Activated CD4-positive, alpha-beta T cell treated with anti-CD3 and anti-CD28 coated beads for 36 hours (primary cell): ENCODE data around the gene SLC5A11. TPM values are rescaled to one million over a fixed set of nuclear protein-coding genes. Genes with fewer than 3 reads are reported as not detected.
"Not testable (repeated sequence)": the region's sequence is repeated elsewhere in the genome, so short reads cannot be mapped to it uniquely, and the experiment has no call there.

Experiments used
- ATAC-seq: fragments of 200-7000 bp; cut with Tn5 transposase; one replicate; pipeline ENCODE4 v1.10.0; 2021; ENCODE audit warnings: mild to moderate bottlenecking, moderate library complexity
- CTCF ChIA-PET: fragments of 350-600 bp; sonication (Branson Sonifier 250); formaldehyde crosslinking; loops from one replicate; lab custom pipeline; 2021; ENCODE audit warnings: antibody characterized with exemption; lab: Charles Lee
- POLR2A ChIA-PET: fragments of 350-600 bp; sonication (Branson Sonifier 250); formaldehyde crosslinking; loops from one replicate; lab custom pipeline; 2021; ENCODE audit warnings: antibody characterized with exemption, inconsistent platforms; lab: Charles Lee
- DNase-seq: peaks from one replicate; pipeline ENCODE4 v3.0.0-alpha.2; 2020
- H3K27ac Mint-ChIP-seq: one replicate; pipeline ENCODE4 v1.8.0; 2021; ENCODE audit warnings: mixed read lengths
- H3K27me3 Mint-ChIP-seq: one replicate; pipeline ENCODE4 v1.8.0; 2021; ENCODE audit warnings: mixed read lengths
- H3K36me3 Mint-ChIP-seq: one replicate; pipeline ENCODE4 v1.8.0; 2021; ENCODE audit warnings: low read depth, mixed read lengths
- H3K4me1 Mint-ChIP-seq: one replicate; pipeline ENCODE4 v1.8.0; 2021; ENCODE audit warnings: mixed read lengths
- H3K4me3 Mint-ChIP-seq: one replicate; pipeline ENCODE4 v1.8.0; 2021; ENCODE audit warnings: mild to moderate bottlenecking, moderate library complexity, mixed read lengths
- H3K9me3 Mint-ChIP-seq: one replicate; pipeline ENCODE4 v1.8.0; 2021; ENCODE audit warnings: low read depth, mixed read lengths
- intact Hi-C, 2 experiments: fragments of 100-400 bp; cut with DNase I in 1 of 2; cut with micrococcal nuclease in 1 of 2; formaldehyde crosslinking; loops; one replicate each; pipeline versions ENCODE4 v1.14.2 to v1.15.1; 2022 to 2024; cut with DNase I, micrococcal nuclease
- total RNA-seq, 2 experiments: library from RNA; stranded (reverse); gene quantifications; one replicate each; pipeline ENCODE4 v1.2.3, GENCODE V29; 2021

The SLC5A11 gene
- total RNA-seq, 2 experiments from 2014 or later: not detected

GRCh38 chr16:24869033-24869432 is 23.3 kb downstream of the SLC5A11 start:
- ChIA-PET POLR2A (no interaction called here), CTCF (no interaction called here)
- Mint-ChIP-seq H3K27me3 (peaks cover 4% of the 10 kb centered on the region), H3K4me3 (no peak overlapping the region), H3K36me3 (peaks cover 3% of the 10 kb centered on the region), H3K4me1 (no peaks in the 10 kb centered on the region), H3K9me3 (peaks cover 7% of the 10 kb centered on the region), H3K27ac (no peak overlapping the region)
- intact Hi-C loops: no loop called here
- DNase-seq (no peak), ATAC-seq (no peak)

GRCh38 chr16:24871891-24872290 is 26.1 kb downstream of the SLC5A11 start:
- Mint-ChIP-seq H3K4me1 (no peaks in the 10 kb centered on the region), H3K9me3 (no peaks in the 10 kb centered on the region), H3K4me3 (no peak overlapping the region), H3K36me3 (no peaks in the 10 kb centered on the region), H3K27ac (no peak overlapping the region), H3K27me3 (peaks cover 2% of the 10 kb centered on the region)
- POLR2A ChIA-PET: no interaction called here
- ATAC-seq (no peak), DNase-seq (no peak)
- intact Hi-C loops: no loop called here
- CTCF ChIA-PET: no interaction called here

GRCh38 chr16:24873028-24873427 is 27.3 kb downstream of the SLC5A11 start:
- intact Hi-C loops: no loop called here
- Mint-ChIP-seq H3K27ac (no peak overlapping the region), H3K9me3 (no peaks in the 10 kb centered on the region), H3K36me3 (no peaks in the 10 kb centered on the region), H3K27me3 (peaks cover 2% of the 10 kb centered on the region), H3K4me1 (no peaks in the 10 kb centered on the region), H3K4me3 (no peak overlapping the region)
- POLR2A ChIA-PET: no interaction called here
- CTCF ChIA-PET: no interaction called here
- no peak for DNase-seq
- no peak for ATAC-seq

GRCh38 chr16:24875466-24875865 is 29.7 kb downstream of the SLC5A11 start:
- DNase-seq (no peak), ATAC-seq (no peak)
- Mint-ChIP-seq H3K9me3 (no peaks in the 10 kb centered on the region), H3K4me1 (no peaks in the 10 kb centered on the region), H3K36me3 (no peaks in the 10 kb centered on the region), H3K27ac (no peak overlapping the region), H3K4me3 (no peak overlapping the region), H3K27me3 (peaks cover 2% of the 10 kb centered on the region)
- CTCF ChIA-PET: interaction anchor here (0.7 kb wide), 1 partner anchor 859 kb away, joined by 3 read pairs; no protein-coding TSS in a partner anchor
- POLR2A ChIA-PET: no interaction called here
- intact Hi-C loops: no loop called here

GRCh38 chr16:24876231-24876630 is 30.5 kb downstream of the SLC5A11 start:
- no peak overlapping the region for H3K27ac Mint-ChIP-seq
- H3K36me3 Mint-ChIP-seq: no peaks in the 10 kb centered on the region
- no peaks in the 10 kb centered on the region for H3K9me3 Mint-ChIP-seq
- no peak overlapping the region for H3K4me3 Mint-ChIP-seq
- no peaks in the 10 kb centered on the region for H3K4me1 Mint-ChIP-seq
- peaks cover 2% of the 10 kb centered on the region for H3K27me3 Mint-ChIP-seq
- intact Hi-C loops: no loop called here
- ChIA-PET CTCF (no interaction called here), POLR2A (no interaction called here)
- DNase-seq (no peak), ATAC-seq (no peak)

GRCh38 chr16:24879684-24880083 is 33.9 kb downstream of the SLC5A11 start:
- CTCF ChIA-PET: no interaction called here
- intact Hi-C loops: no loop called here
- no peaks in the 10 kb centered on the region for H3K4me1 Mint-ChIP-seq
- no peak overlapping the region for H3K4me3 Mint-ChIP-seq
- no peaks in the 10 kb centered on the region for H3K36me3 Mint-ChIP-seq
- ATAC-seq (no peak), DNase-seq (no peak)
- H3K27me3 Mint-ChIP-seq: no peaks in the 10 kb centered on the region
- POLR2A ChIA-PET: no interaction called here
- no peak overlapping the region for H3K27ac Mint-ChIP-seq
- H3K9me3 Mint-ChIP-seq: no peaks in the 10 kb centered on the region

- Mint-ChIP-seq H3K4me3 (no peak overlapping the region), H3K27me3 (no peaks in the 10 kb centered on the region), H3K36me3 (no peaks in the 10 kb centered on the region), H3K9me3 (peaks cover 8% of the 10 kb centered on the region), H3K4me1 (no peaks in the 10 kb centered on the region), H3K27ac (no peak overlapping the region)
- CTCF ChIA-PET: no interaction called here
- no peak for ATAC-seq
- POLR2A ChIA-PET: no interaction called here
- intact Hi-C loops: no loop called here
- no peak for DNase-seq
Observed at GRCh38 chr16:24883714-24884151, 38.0 kb downstream of the SLC5A11 start.

GRCh38 chr16:24887472-24887871 is 41.7 kb downstream of the SLC5A11 start:
- POLR2A ChIA-PET: no interaction called here

GRCh38 chr16:24890746-24891145 is 45.0 kb downstream of the SLC5A11 start:
- Mint-ChIP-seq H3K9me3 (peaks cover 8% of the 10 kb centered on the region), H3K4me3 (no peak overlapping the region), H3K36me3 (no peaks in the 10 kb centered on the region), H3K27ac (no peak overlapping the region), H3K4me1 (no peaks in the 10 kb centered on the region), H3K27me3 (peaks cover 11% of the 10 kb centered on the region)
- ChIA-PET POLR2A (no interaction called here), CTCF (interaction anchor here (0.7 kb wide), 1 partner anchor 372 kb away, joined by 3 read pairs; no protein-coding TSS in a partner anchor)
- ATAC-seq (no peak), DNase-seq (no peak)
- intact Hi-C loops: no loop called here

More at GRCh38 chr16:24887472-24887871, 41.7 kb downstream of the SLC5A11 start:
- Mint-ChIP-seq H3K4me1 (no peaks in the 10 kb centered on the region), H3K27ac (no peak overlapping the region), H3K9me3 (peaks cover 8% of the 10 kb centered on the region), H3K36me3 (no peaks in the 10 kb centered on the region), H3K4me3 (no peak overlapping the region), H3K27me3 (peaks cover 9% of the 10 kb centered on the region)
- DNase-seq (no peak), ATAC-seq (no peak)
- CTCF ChIA-PET: interaction anchor here (0.8 kb wide), 1 partner anchor 239 kb away, joined by 3 read pairs; no protein-coding TSS in a partner anchor
- intact Hi-C loops: no loop called here

GRCh38 chr16:24896439-24896838 is 50.7 kb downstream of the SLC5A11 start:
- CTCF ChIA-PET: interaction anchor here (0.6 kb wide), 1 partner anchor 46 kb away, joined by 3 read pairs; no protein-coding TSS in a partner anchor
- DNase-seq: no peak
- Mint-ChIP-seq H3K36me3 (no peaks in the 10 kb centered on the region), H3K27me3 (peaks cover 7% of the 10 kb centered on the region), H3K4me3 (no peak overlapping the region), H3K4me1 (no peaks in the 10 kb centered on the region), H3K9me3 (no peaks in the 10 kb centered on the region), H3K27ac (no peak overlapping the region)
- POLR2A ChIA-PET: no interaction called here
- intact Hi-C loops: no loop called here
- ATAC-seq: no peak

GRCh38 chr16:24897522-24897921 is 51.8 kb downstream of the SLC5A11 start:
- H3K27ac Mint-ChIP-seq, ATAC-seq, H3K36me3 Mint-ChIP-seq, intact Hi-C loops, DNase-seq, H3K9me3 Mint-ChIP-seq, POLR2A ChIA-PET, H3K27me3 Mint-ChIP-seq, H3K4me1 Mint-ChIP-seq, H3K4me3 Mint-ChIP-seq: not testable (repeated sequence)
- CTCF ChIA-PET: interaction anchor here (1.4 kb wide), 1 partner anchor 10 kb away, joined by 4 read pairs; no protein-coding TSS in a partner anchor

- Mint-ChIP-seq H3K27ac (no peak overlapping the region), H3K36me3 (no peaks in the 10 kb centered on the region), H3K27me3 (peaks cover 4% of the 10 kb centered on the region), H3K4me3 (no peak overlapping the region), H3K9me3 (no peaks in the 10 kb centered on the region), H3K4me1 (no peaks in the 10 kb centered on the region)
- DNase-seq: no peak
- no peak for ATAC-seq
- ChIA-PET POLR2A (interaction anchor here (0.6 kb wide), 1 partner anchor 1911 kb away, joined by 3 read pairs; no protein-coding TSS in a partner anchor), CTCF (interaction anchor here (1.1 kb wide), 1 partner anchor 13 kb away, joined by 3 read pairs; no protein-coding TSS in a partner anchor)
- intact Hi-C loops: no loop called here
Observed at GRCh38 chr16:24900230-24900629, 54.5 kb downstream of the SLC5A11 start.
